ENCODE results near the gene VAT1L. TPM values are rescaled to one million over a fixed set of nuclear protein-coding genes. Genes with fewer than 3 reads are reported as not detected.
"Not testable (repeated sequence)": the region's sequence is repeated elsewhere in the genome, so short reads cannot be mapped to it uniquely, and the experiment has no call there.

VAT1L gene
- total RNA-seq, 1 donor from 2014 or later = 17.7 TPM

GRCh38 chr16:77967054-77967904 is 178.9 kb downstream of the VAT1L start:
- no peak for ATAC-seq
- DNase-seq = no peak
- intact Hi-C loops (cut with micrococcal nuclease) = no loop called here

- intact Hi-C loops (cut with micrococcal nuclease) = loop anchor here (2.0 kb wide), 1 partner anchor 295 kb away; no protein-coding TSS in a partner anchor
- ATAC-seq = no peak
- no peak for DNase-seq
These were observed 181.5 kb downstream of the VAT1L start for GRCh38 chr16:77969861-77970260.

DNA sequence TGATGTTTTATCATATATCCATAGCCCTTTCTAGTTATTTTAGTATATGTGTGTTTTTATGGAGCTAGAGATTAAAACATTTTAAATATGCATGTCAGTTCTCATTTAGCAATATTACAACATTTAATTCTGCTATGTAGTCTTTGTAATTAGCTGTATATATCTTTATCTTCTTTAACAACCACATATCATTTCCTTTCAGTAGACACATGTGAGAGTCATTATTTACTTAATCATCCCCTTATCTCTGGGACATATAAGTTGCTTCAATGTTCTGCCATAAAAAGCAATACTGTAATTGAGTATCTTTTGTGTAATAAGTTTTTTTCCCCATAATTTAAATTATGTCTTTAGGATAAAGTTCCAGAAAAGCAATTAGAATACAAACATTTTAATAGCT is 182.0 kb downstream of the VAT1L start:
- ATAC-seq (no peak), DNase-seq (no peak)
- intact Hi-C loops (cut with micrococcal nuclease) = loop anchor here (2.0 kb wide), 1 partner anchor 296 kb away; no protein-coding TSS in a partner anchor

- peak; percentile 92 for ATAC-seq
- DNase-seq = peak; percentile 89
- intact Hi-C loops (cut with micrococcal nuclease) = loop anchor here (2.0 kb wide), 1 partner anchor 297 kb away; no protein-coding TSS in a partner anchor
These were observed 183.1 kb downstream of the VAT1L start for GRCh38 chr16:77971306-77972061.

GRCh38 chr16:77972062-77972392 is 183.7 kb downstream of the VAT1L start:
- DNase-seq = no peak
- intact Hi-C loops (cut with micrococcal nuclease) = no loop called here
- ATAC-seq = no peak

- intact Hi-C loops (cut with micrococcal nuclease) = no loop called here
- ATAC-seq = no peak
- no peak for DNase-seq
These were observed 186.5 kb downstream of the VAT1L start for GRCh38 chr16:77974883-77975282.

GRCh38 chr16:77975942-77976341 is 187.6 kb downstream of the VAT1L start:
- ATAC-seq = no peak
- no peak for DNase-seq
- intact Hi-C loops (cut with micrococcal nuclease) = no loop called here

DNA sequence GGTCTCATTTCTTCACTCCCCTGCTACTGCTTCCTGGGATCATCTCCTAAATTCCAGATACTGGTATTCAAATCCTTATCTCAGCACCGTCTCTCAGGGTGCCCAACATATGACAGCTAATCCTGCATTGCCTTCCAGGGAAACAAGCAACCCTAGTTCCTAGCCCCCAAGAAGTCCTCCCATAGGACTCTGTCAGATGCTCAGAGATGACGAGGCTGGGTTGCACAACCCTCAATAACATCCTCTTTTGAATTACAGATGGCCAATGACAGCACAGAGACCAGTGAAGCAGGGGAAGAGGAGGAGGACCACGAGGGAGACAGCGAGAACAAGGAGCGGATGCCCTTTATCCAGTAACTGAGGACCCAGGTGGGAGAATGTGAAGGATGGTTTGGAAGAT is 189.0 kb downstream of the VAT1L start:
- intact Hi-C loops (cut with micrococcal nuclease) = no loop called here
- no peak for ATAC-seq
- DNase-seq = no peak

GRCh38 chr16:77985111-77985510 is 196.7 kb downstream of the VAT1L start:
- ATAC-seq (no peak), DNase-seq (no peak)
- intact Hi-C loops (cut with micrococcal nuclease) = no loop called here

DNA sequence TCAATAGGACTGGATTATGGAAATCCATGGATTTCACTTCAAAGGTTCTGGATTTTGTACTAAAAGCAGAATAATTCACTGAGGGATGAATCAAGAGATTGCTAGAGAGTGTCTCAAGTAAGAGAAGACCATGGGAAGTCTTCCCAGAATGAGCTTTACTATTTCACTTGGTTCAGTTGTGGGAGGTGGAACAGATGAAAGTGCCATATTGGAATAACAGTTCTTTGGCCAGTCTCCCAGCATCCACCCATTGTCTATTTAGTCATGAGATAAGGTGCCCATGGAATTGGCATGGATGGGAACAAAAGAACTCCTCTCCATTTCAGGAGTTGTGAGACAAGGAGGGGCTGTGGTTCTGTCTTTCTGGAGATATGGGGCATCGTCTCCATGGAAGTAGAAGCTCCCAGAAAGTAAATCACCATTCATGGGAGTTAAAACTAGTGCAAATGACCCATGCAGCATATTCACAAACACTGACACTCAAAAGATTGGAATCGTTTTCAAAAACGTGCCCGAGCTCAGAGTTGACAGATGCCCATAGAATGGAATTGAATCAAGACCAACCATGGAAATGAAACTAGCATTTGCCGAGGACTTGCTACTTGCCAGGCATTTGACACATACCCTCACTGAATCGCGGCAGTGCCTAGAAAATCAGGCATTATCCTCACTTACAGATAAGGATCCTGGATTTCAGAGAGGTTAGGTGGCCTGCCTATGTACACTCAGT is 197.8 kb downstream of the VAT1L start:
- ATAC-seq (no peak), DNase-seq (no peak)
- intact Hi-C loops (cut with micrococcal nuclease) = no loop called here

- no peak for DNase-seq
- ATAC-seq = no peak
- intact Hi-C loops (cut with micrococcal nuclease) = no loop called here
These were observed 199.4 kb downstream of the VAT1L start for GRCh38 chr16:77987810-77988209.

DNA sequence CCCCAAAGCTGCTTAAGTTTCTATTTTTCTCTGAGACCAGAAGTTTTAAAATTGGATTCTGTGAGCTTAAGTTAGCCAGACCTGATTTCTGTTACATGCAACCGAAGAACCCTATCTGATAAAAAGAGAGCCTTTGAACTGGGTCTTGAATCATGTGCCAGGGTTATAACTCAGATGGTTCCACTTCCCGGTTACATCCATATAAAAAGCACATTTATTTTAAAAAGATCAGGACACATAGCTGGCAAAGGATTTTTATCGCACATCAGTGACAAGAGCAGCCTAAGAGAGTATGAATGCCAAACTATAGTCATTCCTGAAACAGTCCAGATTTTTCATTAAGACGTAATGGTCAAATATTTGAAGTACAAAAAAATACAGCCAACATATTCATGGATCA is 201.5 kb downstream of the VAT1L start:
- ATAC-seq (no peak), DNase-seq (no peak)
- intact Hi-C loops (cut with micrococcal nuclease) = no loop called here

- intact Hi-C loops (cut with micrococcal nuclease) = no loop called here
- ATAC-seq = no peak
- no peak for DNase-seq
These were observed 203.3 kb downstream of the VAT1L start for GRCh38 chr16:77991701-77992100.

DNA sequence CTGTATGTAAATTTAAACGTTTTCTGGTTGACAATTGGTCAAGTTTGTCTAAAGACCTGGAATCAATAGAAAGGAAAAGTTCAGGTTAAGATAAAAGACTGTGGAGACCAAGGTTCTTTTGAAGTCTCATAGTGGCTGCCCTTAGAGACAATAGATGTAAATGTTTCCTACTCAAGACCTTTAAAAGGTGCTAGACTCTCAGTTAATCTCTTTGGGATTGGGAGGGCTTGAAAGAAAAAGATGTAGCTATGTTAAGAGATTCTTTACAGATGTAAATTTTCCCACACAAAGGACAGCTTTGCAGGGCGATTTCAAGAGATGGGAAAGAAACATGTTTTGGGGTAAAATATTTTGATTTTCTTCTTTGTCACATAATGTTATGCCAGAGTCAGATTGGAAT is 204.0 kb downstream of the VAT1L start:
- DNase-seq; intact Hi-C loops (cut with micrococcal nuclease); ATAC-seq: not testable (repeated sequence)

- ATAC-seq (peak; percentile 85), DNase-seq (no peak)
- intact Hi-C loops (cut with micrococcal nuclease) = no loop called here
These were observed 205.0 kb downstream of the VAT1L start for GRCh38 chr16:77993111-77993985.

- intact Hi-C loops (cut with micrococcal nuclease) = no loop called here
- DNase-seq (no peak), ATAC-seq (no peak)
These were observed 207.6 kb downstream of the VAT1L start for GRCh38 chr16:77995843-77996455.

DNA sequence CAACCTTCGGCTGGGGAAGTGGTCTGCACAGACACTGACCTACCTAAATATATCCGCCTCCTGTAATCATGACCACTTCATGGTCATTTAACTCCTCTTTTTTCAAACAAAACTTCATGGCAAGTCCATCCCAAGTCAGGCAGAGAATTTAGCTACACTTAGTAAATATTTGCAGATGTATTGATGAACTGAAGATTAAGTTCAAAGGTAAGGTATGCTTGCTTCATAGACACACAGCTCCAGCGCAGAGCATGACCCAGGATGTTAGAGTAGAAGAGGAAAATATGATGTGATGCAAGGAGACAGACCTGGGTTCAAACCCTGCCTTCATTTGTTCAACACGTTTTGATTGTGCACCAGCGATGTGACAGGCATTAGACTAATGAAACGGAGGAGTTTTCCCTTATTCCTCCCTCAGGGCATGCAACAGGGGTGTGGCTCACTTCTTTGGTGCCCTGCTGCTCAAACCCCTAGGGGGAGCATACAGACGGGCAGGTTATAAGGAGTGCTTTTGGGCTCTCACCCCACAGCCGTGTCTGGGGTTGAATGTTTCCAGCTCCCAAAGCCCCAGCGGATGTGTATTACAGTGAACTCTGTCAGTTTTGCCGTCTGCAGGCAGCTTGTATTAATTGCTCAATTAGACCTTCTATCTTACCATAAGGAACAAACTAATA is 210.1 kb downstream of the VAT1L start:
- no peak for ATAC-seq
- intact Hi-C loops (cut with micrococcal nuclease) = no loop called here
- DNase-seq = no peak

Measured in left ventricle myocardium superior (tissue), 1 donor.